ENCODE data around the gene ZNF276. TPM values are rescaled to one million over a fixed set of nuclear protein-coding genes. Genes with fewer than 3 reads are reported as not detected.
"Not testable (repeated sequence)": the region's sequence is repeated elsewhere in the genome, so short reads cannot be mapped to it uniquely, and the experiment has no call there.

ZNF276 gene
- total RNA-seq, 4 donors from 2014 or later, result 44.7 to 62.0 (median 52.8) TPM

DNA sequence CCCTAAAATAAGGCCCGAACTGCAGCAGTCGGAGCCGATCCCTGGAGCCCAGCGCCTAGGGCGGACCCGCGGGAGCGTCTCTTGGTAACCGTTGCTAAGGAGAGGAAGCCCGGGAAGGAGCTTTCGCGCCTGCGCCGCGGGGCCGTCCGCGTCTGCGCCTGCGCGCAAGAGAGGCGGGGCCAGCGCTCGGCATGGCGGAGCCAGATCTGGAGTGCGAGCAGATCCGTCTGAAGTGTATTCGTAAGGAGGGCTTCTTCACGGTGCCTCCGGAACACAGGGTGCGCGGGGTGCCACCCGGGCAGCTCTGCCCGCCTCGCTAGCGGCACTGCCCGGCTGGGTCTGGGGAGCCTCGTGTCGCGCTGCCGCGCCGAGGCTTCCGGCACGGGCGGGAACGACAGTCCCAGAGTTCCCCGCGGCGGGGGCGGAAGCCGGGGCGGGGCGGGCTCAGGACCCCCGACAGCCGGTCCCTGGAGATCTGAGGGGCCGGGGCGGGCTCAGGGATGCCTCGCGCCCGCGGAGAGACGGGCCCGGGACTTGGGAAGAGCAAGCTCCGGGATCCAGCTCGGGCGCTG lies 34.7 kb upstream of the ZNF276 start, which contains the start of gene CDK10:
TSS of gene CDK10 (plus strand) at position 170 of the 572 bp plus-strand sequence. CDS start at position 192, 22 bp downstream.
- peak within 1 kb of the TSS; percentile 71 for H3K4me3 ChIP-seq (ENCODE audit: low read depth, poor library complexity, severe bottlenecking)
- no peak for TF ChIP-seq POLR2A (IDR thresholded peaks at IDR 0.05)
- TF ChIP-seq, protein P1, sequence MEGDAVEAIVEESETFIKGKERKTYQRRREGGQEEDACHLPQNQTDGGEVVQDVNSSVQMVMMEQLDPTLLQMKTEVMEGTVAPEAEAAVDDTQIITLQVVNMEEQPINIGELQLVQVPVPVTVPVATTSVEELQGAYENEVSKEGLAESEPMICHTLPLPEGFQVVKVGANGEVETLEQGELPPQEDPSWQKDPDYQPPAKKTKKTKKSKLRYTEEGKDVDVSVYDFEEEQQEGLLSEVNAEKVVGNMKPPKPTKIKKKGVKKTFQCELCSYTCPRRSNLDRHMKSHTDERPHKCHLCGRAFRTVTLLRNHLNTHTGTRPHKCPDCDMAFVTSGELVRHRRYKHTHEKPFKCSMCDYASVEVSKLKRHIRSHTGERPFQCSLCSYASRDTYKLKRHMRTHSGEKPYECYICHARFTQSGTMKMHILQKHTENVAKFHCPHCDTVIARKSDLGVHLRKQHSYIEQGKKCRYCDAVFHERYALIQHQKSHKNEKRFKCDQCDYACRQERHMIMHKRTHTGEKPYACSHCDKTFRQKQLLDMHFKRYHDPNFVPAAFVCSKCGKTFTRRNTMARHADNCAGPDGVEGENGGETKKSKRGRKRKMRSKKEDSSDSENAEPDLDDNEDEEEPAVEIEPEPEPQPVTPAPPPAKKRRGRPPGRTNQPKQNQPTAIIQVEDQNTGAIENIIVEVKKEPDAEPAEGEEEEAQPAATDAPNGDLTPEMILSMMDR (IDR thresholded peaks at IDR 0.05), result no peak
- WGBS, 2 donors, result 0 to 2% methylated on average over 18 to 47 of the region's 67 CpGs
- intact Hi-C loops (cut with DNase I; ENCODE audit: low total_unique reads), result no loop called here
- DNase-seq (ENCODE audit: low spot score in 2 of 2), result peak; percentile 86 to 96

DNA sequence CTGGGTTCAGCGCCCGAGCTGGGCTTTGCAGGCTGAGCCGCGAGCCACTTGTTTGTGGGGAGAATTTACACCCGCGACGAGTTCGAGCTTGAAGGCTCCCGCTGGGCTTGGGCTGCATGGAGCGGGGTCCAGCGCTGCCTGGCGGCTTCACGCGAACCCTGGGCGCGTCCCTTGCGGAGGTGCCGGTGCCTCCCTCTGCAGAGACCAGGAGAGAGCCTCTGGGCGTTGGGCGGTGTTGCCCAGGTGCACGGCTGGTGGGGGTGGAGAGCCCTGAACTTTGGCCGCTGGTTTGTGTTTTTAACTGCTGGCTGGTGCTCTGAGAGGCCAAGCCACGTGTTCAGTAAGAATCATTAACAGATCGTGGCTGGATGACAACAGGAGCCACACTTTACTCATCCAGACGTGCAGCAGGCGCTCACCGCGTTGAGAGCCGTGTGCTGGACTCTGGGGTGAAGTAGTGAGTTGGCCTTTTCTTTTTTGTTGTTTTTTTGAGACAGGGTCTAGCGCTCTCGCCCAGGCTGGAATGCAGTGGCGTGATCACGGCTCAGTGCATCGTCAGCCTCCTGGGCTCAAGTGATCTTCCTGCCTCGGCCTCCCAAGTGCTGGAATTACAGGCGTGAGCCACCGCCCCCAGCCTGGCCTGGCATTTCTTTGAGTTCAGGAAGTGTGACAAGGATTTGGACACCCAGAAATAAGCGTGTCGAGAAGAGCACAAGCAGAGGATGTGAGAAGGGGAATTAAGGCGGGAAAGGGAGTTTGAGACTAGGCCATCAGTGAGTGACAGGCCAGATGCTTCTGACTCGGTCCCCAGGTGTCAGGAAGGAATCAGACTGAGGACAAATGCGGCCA lies 34.0 kb upstream of the ZNF276 start:
- WGBS, 2 donors, result 7 to 17% methylated on average over 28 to 38 of the region's 42 CpGs
- DNase-seq (ENCODE audit: low spot score in 2 of 2), result no peak
- TF ChIP-seq, protein P1 (IDR thresholded peaks at IDR 0.05), result no peak
- TF ChIP-seq POLR2A (IDR thresholded peaks at IDR 0.05), result no peak
- intact Hi-C loops (cut with DNase I; ENCODE audit: low total_unique reads), result no loop called here
- peak overlapping the region; percentile 71 for H3K4me3 ChIP-seq (ENCODE audit: low read depth, poor library complexity, severe bottlenecking)

DNA sequence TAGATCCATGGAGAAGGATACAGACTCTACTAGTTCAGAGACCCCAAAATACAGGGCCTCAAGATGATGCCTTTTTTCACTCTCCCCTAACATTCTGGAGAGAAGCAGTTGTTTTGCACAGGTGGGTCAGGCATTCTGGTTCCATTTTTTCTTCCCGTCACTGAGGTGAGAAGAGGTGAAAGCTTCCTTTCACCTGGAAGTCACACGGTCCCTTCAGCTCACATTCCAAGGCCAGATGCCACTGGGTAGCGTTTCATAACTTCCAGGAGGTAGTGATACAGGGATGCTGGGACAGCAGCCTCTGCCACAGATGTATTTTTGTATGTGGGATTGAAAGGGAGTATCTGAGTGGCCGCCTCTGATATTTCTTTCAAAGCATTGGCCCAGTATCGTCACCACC lies 32.9 kb upstream of the ZNF276 start:
- 90 to 94% methylated on average over 5 of the region's 5 CpGs for WGBS, 2 donors
- no peak for DNase-seq (ENCODE audit: low spot score in 2 of 2)

DNA sequence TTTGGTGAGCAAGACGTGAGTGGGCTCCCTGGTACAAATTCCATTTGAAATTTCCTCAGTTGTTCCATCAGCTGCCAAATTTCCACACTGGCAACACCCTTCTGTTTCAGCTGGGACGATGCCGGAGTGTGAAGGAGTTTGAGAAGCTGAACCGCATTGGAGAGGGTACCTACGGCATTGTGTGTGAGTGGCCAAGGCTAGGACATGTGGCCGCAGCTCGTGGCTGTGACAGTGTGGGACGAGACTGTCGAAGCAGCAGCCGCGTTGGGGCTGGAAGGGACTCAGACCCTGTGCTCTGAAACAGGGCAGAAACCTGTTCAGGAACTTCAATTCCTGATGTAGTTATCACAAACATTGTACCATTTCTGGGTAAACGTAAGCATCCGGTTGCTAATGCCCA lies 32.2 kb upstream of the ZNF276 start:
- intact Hi-C loops (cut with DNase I; ENCODE audit: low total_unique reads), result no loop called here
- DNase-seq (ENCODE audit: low spot score in 2 of 2), result no peak
- TF ChIP-seq POLR2A (IDR thresholded peaks at IDR 0.05), result no peak
- TF ChIP-seq, protein P1 (IDR thresholded peaks at IDR 0.05), result no peak
- no peak overlapping the region for H3K4me3 ChIP-seq (ENCODE audit: low read depth, poor library complexity, severe bottlenecking)
- 93% methylated on average over 13 of the region's 13 CpGs for WGBS, 2 donors

More for the DNA sequence above, 32.9 kb upstream of the ZNF276 start:
- H3K4me3 ChIP-seq (ENCODE audit: low read depth, poor library complexity, severe bottlenecking), result no peak overlapping the region
- TF ChIP-seq, protein P1 (IDR thresholded peaks at IDR 0.05), result no peak
- no peak for TF ChIP-seq POLR2A (IDR thresholded peaks at IDR 0.05)
- intact Hi-C loops (cut with DNase I; ENCODE audit: low total_unique reads), result no loop called here

DNA sequence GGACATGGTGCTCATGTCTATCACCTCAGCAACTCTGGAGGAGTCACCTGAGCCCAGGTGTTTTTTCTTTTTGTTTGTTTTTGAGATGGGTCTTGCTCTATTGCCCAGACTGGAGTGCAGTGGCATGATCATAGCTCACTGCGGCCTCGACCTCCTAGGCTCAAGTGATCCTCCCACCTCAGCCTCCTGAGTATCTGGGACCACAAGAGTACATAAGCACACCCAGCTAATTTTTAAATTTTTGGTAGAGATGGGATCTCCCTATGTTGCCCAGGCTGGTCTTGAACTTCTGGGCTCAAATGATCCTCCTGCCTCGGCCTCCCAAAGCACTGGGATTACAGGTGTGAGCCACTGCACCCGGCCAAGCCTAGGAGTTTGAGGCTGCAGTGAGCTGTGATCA lies 31.7 kb upstream of the ZNF276 start:
- intact Hi-C loops (cut with DNase I; ENCODE audit: low total_unique reads); DNase-seq (ENCODE audit: low spot score in 2 of 2); H3K4me3 ChIP-seq (ENCODE audit: low read depth, poor library complexity, severe bottlenecking): not testable (repeated sequence)
- WGBS, 2 donors, result 77 to 92% methylated on average over 4 of the region's 4 CpGs

DNA sequence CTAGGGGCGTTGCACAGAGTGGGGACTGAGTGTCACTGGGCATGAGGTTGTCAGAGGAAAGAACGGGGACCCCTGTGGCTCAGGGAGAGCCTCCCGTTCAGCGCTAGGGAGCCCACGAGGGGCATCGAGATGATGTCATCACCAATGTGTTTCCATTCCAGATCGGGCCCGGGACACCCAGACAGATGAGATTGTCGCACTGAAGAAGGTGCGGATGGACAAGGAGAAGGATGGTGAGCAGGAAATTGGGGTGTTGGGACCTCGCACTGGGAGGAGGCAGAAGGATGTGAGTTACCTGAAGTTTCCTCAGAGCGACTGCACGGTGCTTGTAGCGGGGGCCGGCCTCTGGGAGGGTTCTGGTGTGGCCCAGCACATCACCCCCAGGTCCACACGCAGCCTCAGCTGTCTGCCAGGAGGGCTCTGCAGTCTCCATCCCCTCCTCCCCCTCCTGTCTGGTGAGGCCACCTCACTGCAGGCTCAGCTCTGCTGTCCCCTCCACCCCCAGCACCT lies 30.9 kb upstream of the ZNF276 start:
- no peak overlapping the region for H3K4me3 ChIP-seq (ENCODE audit: low read depth, poor library complexity, severe bottlenecking)
- DNase-seq (ENCODE audit: low spot score in 2 of 2), result no peak
- TF ChIP-seq, protein P1 (IDR thresholded peaks at IDR 0.05), result no peak
- TF ChIP-seq POLR2A (IDR thresholded peaks at IDR 0.05), result no peak
- intact Hi-C loops (cut with DNase I; ENCODE audit: low total_unique reads), result no loop called here
- 91 to 95% methylated on average over 16 of the region's 16 CpGs for WGBS, 2 donors
